ENCODE data around the gene DBN1. TPM values are rescaled to one million over a fixed set of nuclear protein-coding genes. Genes with fewer than 3 reads are reported as not detected.

DBN1 gene
- total and polyA plus RNA-seq, 7 experiments from 2014 or later: 0.64 to 8.8 (median 2.2) TPM

GRCh38 chr5:177492841-177493240 is 19.4 kb upstream of the DBN1 start:
- intact Hi-C loops (cut with micrococcal nuclease): no loop called here
- Histone ChIP-seq H3K36me3 (ENCODE audit: control insufficient read depth in 2 of 3, insufficient read depth in 3 of 3, low read length in 3 of 3) (peaks cover 0 to 9% (median 0%) of the 10 kb centered on the region in 3 experiments), H3K27me3 (ENCODE audit: control insufficient read depth in 2 of 2, insufficient read depth in 2 of 2, low read length in 2 of 2) (no peaks in the 10 kb centered on the region), H3K27ac (ENCODE audit: low read depth, low read length) (no peak overlapping the region), H3K4me3 (ENCODE audit: low read length) (no peak overlapping the region), H3K9me3 (ENCODE audit: control insufficient read depth in 2 of 3, low read length in 3 of 3) (no peaks in the 10 kb centered on the region), H3K4me1 (ENCODE audit: control insufficient read depth in 2 of 2, insufficient read depth in 2 of 2, low read length in 2 of 2) (peaks cover 0 to 3% of the 10 kb centered on the region in 2 donors)
- no peak for DNase-seq
- Mint-ChIP-seq H3K4me1 (peaks cover 2 to 30% (median 11%) of the 10 kb centered on the region in 7 donors), H3K4me3 (no peak overlapping the region), H3K9me3 (no peaks in the 10 kb centered on the region), H3K27ac (peak overlapping the region in 3 of 9 donors; percentile 36 to 48 (median 43)), H3K36me3 (peaks cover 0 to 5% (median 0%) of the 10 kb centered on the region in 5 donors), H3K27me3 (peaks cover 0 to 2% (median 0%) of the 10 kb centered on the region in 5 donors)
- ATAC-seq: no peak
- CTCF ChIA-PET: interaction anchor here (0.6 to 1.6 kb wide), 3 partner anchors 9 to 605 kb away, joined by 3 to 4 read pairs (median 3); no protein-coding TSS in a partner anchor
- POLR2A ChIA-PET: no interaction called here

GRCh38 chr5:177491983-177492746 is 18.7 kb upstream of the DBN1 start:
- intact Hi-C loops (cut with micrococcal nuclease): no loop called here
- no peak for DNase-seq
- H3K4me3 Mint-ChIP-seq: no peak overlapping the region
- Histone ChIP-seq H3K4me1 (ENCODE audit: control insufficient read depth in 2 of 2, insufficient read depth in 2 of 2, low read length in 2 of 2) (no peaks in the 10 kb centered on the region), H3K9me3 (ENCODE audit: control insufficient read depth in 2 of 3, low read length in 3 of 3) (no peaks in the 10 kb centered on the region), H3K27ac (ENCODE audit: low read depth, low read length) (no peak overlapping the region), H3K4me3 (ENCODE audit: low read length) (no peak overlapping the region), H3K27me3 (ENCODE audit: control insufficient read depth in 2 of 2, insufficient read depth in 2 of 2, low read length in 2 of 2) (no peaks in the 10 kb centered on the region), H3K36me3 (ENCODE audit: control insufficient read depth in 2 of 3, insufficient read depth in 3 of 3, low read length in 3 of 3) (peaks cover 0 to 15% (median 0%) of the 10 kb centered on the region in 3 experiments)
- H3K36me3 Mint-ChIP-seq: peaks cover 0 to 5% (median 0%) of the 10 kb centered on the region in 5 donors
- H3K9me3 Mint-ChIP-seq: no peaks in the 10 kb centered on the region
- H3K27me3 Mint-ChIP-seq: no peaks in the 10 kb centered on the region
- ChIA-PET CTCF (interaction anchor here (0.6 kb wide), 1 partner anchor 606 kb away, joined by 3 read pairs; no protein-coding TSS in a partner anchor), POLR2A (interaction anchor here (0.5 kb wide), 1 partner anchor 15 kb away, joined by 3 read pairs; no protein-coding TSS in a partner anchor)
- H3K27ac Mint-ChIP-seq: peak overlapping the region in 1 of 9 donors; percentile 36
- peaks cover 0 to 30% (median 9%) of the 10 kb centered on the region in 7 donors for H3K4me1 Mint-ChIP-seq
- ATAC-seq: no peak

GRCh38 chr5:177491429-177491945 is 18.1 kb upstream of the DBN1 start:
- Histone ChIP-seq H3K27me3 (ENCODE audit: control insufficient read depth in 2 of 2, insufficient read depth in 2 of 2, low read length in 2 of 2) (no peaks in the 10 kb centered on the region), H3K4me3 (ENCODE audit: low read length) (no peak overlapping the region), H3K27ac (ENCODE audit: low read depth, low read length) (no peak overlapping the region), H3K9me3 (ENCODE audit: control insufficient read depth in 2 of 3, low read length in 3 of 3) (no peaks in the 10 kb centered on the region), H3K4me1 (ENCODE audit: control insufficient read depth in 2 of 2, insufficient read depth in 2 of 2, low read length in 2 of 2) (no peaks in the 10 kb centered on the region), H3K36me3 (ENCODE audit: control insufficient read depth in 2 of 3, insufficient read depth in 3 of 3, low read length in 3 of 3) (peaks cover 0 to 17% (median 0%) of the 10 kb centered on the region in 3 experiments)
- Mint-ChIP-seq H3K9me3 (no peaks in the 10 kb centered on the region), H3K27me3 (no peaks in the 10 kb centered on the region), H3K4me1 (peaks cover 0 to 29% (median 8%) of the 10 kb centered on the region in 7 donors), H3K27ac (no peak overlapping the region), H3K36me3 (peaks cover 0 to 6% (median 0%) of the 10 kb centered on the region in 5 donors), H3K4me3 (no peak overlapping the region)
- DNase-seq (peak in 1 of 9 donors; percentile 66), ATAC-seq (peak; percentile 16)
- ChIA-PET POLR2A (interaction anchor here (0.5 kb wide), 1 partner anchor 16 kb away, joined by 3 read pairs; no protein-coding TSS in a partner anchor), CTCF (no interaction called here)
- intact Hi-C loops (cut with micrococcal nuclease): no loop called here

- Mint-ChIP-seq H3K4me3 (no peak overlapping the region), H3K36me3 (peaks cover 0 to 6% (median 0%) of the 10 kb centered on the region in 5 donors), H3K4me1 (peaks cover 0 to 24% (median 8%) of the 10 kb centered on the region in 7 donors), H3K27me3 (no peaks in the 10 kb centered on the region), H3K27ac (no peak overlapping the region), H3K9me3 (no peaks in the 10 kb centered on the region)
- no peak overlapping the region for H3K4me3 ChIP-seq (ENCODE audit: low read length)
- no peak for ATAC-seq
- H3K27ac ChIP-seq (ENCODE audit: low read depth, low read length): no peak overlapping the region
- POLR2A ChIA-PET: no interaction called here
- peaks cover 0 to 17% (median 0%) of the 10 kb centered on the region in 3 experiments for H3K36me3 ChIP-seq (ENCODE audit: control insufficient read depth in 2 of 3, insufficient read depth in 3 of 3, low read length in 3 of 3)
- no peaks in the 10 kb centered on the region for H3K4me1 ChIP-seq (ENCODE audit: control insufficient read depth in 2 of 2, insufficient read depth in 2 of 2, low read length in 2 of 2)
- CTCF ChIA-PET: no interaction called here
- no peaks in the 10 kb centered on the region for H3K27me3 ChIP-seq (ENCODE audit: control insufficient read depth in 2 of 2, insufficient read depth in 2 of 2, low read length in 2 of 2)
- DNase-seq: no peak
- H3K9me3 ChIP-seq (ENCODE audit: control insufficient read depth in 2 of 3, low read length in 3 of 3): no peaks in the 10 kb centered on the region
- intact Hi-C loops (cut with micrococcal nuclease): no loop called here
Observed at GRCh38 chr5:177490992-177491391, 17.6 kb upstream of the DBN1 start.

- ATAC-seq (no peak), DNase-seq (no peak)
- H3K36me3 ChIP-seq (ENCODE audit: control insufficient read depth in 2 of 3, insufficient read depth in 3 of 3, low read length in 3 of 3): peaks cover 0 to 17% (median 0%) of the 10 kb centered on the region in 3 experiments
- H3K9me3 Mint-ChIP-seq: no peaks in the 10 kb centered on the region
- intact Hi-C loops (cut with micrococcal nuclease): no loop called here
- CTCF ChIA-PET: no interaction called here
- no peak overlapping the region for H3K27ac ChIP-seq (ENCODE audit: low read depth, low read length)
- peaks cover 0 to 20% (median 8%) of the 10 kb centered on the region in 7 donors for H3K4me1 Mint-ChIP-seq
- H3K4me3 Mint-ChIP-seq: no peak overlapping the region
- H3K27me3 ChIP-seq (ENCODE audit: control insufficient read depth in 2 of 2, insufficient read depth in 2 of 2, low read length in 2 of 2): no peaks in the 10 kb centered on the region
- peaks cover 0 to 6% (median 0%) of the 10 kb centered on the region in 5 donors for H3K36me3 Mint-ChIP-seq
- H3K9me3 ChIP-seq (ENCODE audit: control insufficient read depth in 2 of 3, low read length in 3 of 3): no peaks in the 10 kb centered on the region
- H3K27ac Mint-ChIP-seq: peak overlapping the region in 1 of 9 donors; percentile 52
- no peak overlapping the region for H3K4me3 ChIP-seq (ENCODE audit: low read length)
- POLR2A ChIA-PET: interaction anchor here (0.6 kb wide), 1 partner anchor 40 kb away, joined by 3 read pairs; no protein-coding TSS in a partner anchor
- no peaks in the 10 kb centered on the region for H3K4me1 ChIP-seq (ENCODE audit: control insufficient read depth in 2 of 2, insufficient read depth in 2 of 2, low read length in 2 of 2)
- no peaks in the 10 kb centered on the region for H3K27me3 Mint-ChIP-seq
Observed at GRCh38 chr5:177490311-177490991, 17.0 kb upstream of the DBN1 start.

GRCh38 chr5:177489119-177489716 is 15.8 kb upstream of the DBN1 start:
- no peak overlapping the region for H3K4me3 Mint-ChIP-seq
- no peak overlapping the region for H3K27ac ChIP-seq (ENCODE audit: low read depth, low read length)
- POLR2A ChIA-PET: interaction anchor here (0.5 kb wide), 1 partner anchor 9 kb away, joined by 3 read pairs; no protein-coding TSS in a partner anchor
- H3K9me3 Mint-ChIP-seq: no peaks in the 10 kb centered on the region
- H3K36me3 Mint-ChIP-seq: peaks cover 0 to 6% (median 0%) of the 10 kb centered on the region in 5 donors
- H3K27ac Mint-ChIP-seq: no peak overlapping the region
- CTCF ChIA-PET: interaction anchor here (0.7 to 1.2 kb wide), 2 partner anchors 98 to 107 kb away, joined by 3 to 4 read pairs; no protein-coding TSS in a partner anchor
- H3K9me3 ChIP-seq (ENCODE audit: control insufficient read depth in 2 of 3, low read length in 3 of 3): no peaks in the 10 kb centered on the region
- no peak for DNase-seq
- intact Hi-C loops (cut with micrococcal nuclease): no loop called here
- H3K4me1 ChIP-seq (ENCODE audit: control insufficient read depth in 2 of 2, insufficient read depth in 2 of 2, low read length in 2 of 2): no peaks in the 10 kb centered on the region
- peaks cover 0 to 18% (median 8%) of the 10 kb centered on the region in 7 donors for H3K4me1 Mint-ChIP-seq
- no peak for ATAC-seq
- H3K27me3 ChIP-seq (ENCODE audit: control insufficient read depth in 2 of 2, insufficient read depth in 2 of 2, low read length in 2 of 2): no peaks in the 10 kb centered on the region
- no peak overlapping the region for H3K4me3 ChIP-seq (ENCODE audit: low read length)
- no peaks in the 10 kb centered on the region for H3K27me3 Mint-ChIP-seq
- H3K36me3 ChIP-seq (ENCODE audit: control insufficient read depth in 2 of 3, insufficient read depth in 3 of 3, low read length in 3 of 3): peaks cover 0 to 17% (median 0%) of the 10 kb centered on the region in 3 experiments

All from naive thymus-derived CD4-positive, alpha-beta T cell (primary cell).